ENCODE measurements around the gene WTAP. TPM values are rescaled to one million over a fixed set of nuclear protein-coding genes. Genes with fewer than 3 reads are reported as not detected.
"Not testable (repeated sequence)": the region's sequence is repeated elsewhere in the genome, so short reads cannot be mapped to it uniquely, and the experiment has no call there.

WTAP gene
- total RNA-seq, 2 donors from 2014 or later = 46.3 to 157 TPM

- Histone ChIP-seq H3K9me3 (no peaks in the 10 kb centered on the region), H3K27me3 (replicated peaks; ENCODE audit: insufficient read depth) (no peaks in the 10 kb centered on the region), H3K4me3 (no peak overlapping the region), H3K27ac (no peak overlapping the region), H3K36me3 (no peaks in the 10 kb centered on the region), H3K4me1 (ENCODE audit: control insufficient read depth in 1 of 2, low read depth in 2 of 2) (peaks cover 11 to 22% of the 10 kb centered on the region in 2 donors)
- no peak for TF ChIP-seq CTCF (IDR thresholded peaks at IDR 0.05)
- DNase-seq (ENCODE audit: low spot score) (no peak), ATAC-seq (ENCODE audit: insufficient number of reproducible peaks, low FRiP score, low read depth) (no peak)
Observed at GRCh38 chr6:159724778-159725177, 2.5 kb upstream of the WTAP start.

- not testable (repeated sequence) for H3K27ac ChIP-seq; H3K9me3 ChIP-seq; ATAC-seq (ENCODE audit: insufficient number of reproducible peaks, low FRiP score, low read depth); H3K27me3 ChIP-seq (replicated peaks; ENCODE audit: insufficient read depth); H3K36me3 ChIP-seq; H3K4me3 ChIP-seq; DNase-seq (ENCODE audit: low spot score)
- H3K4me1 ChIP-seq (ENCODE audit: control insufficient read depth in 1 of 2, low read depth in 2 of 2) = peaks cover 15 to 26% of the 10 kb centered on the region in 2 donors
Observed at GRCh38 chr6:159725208-159725607, 2.1 kb upstream of the WTAP start.

DNA sequence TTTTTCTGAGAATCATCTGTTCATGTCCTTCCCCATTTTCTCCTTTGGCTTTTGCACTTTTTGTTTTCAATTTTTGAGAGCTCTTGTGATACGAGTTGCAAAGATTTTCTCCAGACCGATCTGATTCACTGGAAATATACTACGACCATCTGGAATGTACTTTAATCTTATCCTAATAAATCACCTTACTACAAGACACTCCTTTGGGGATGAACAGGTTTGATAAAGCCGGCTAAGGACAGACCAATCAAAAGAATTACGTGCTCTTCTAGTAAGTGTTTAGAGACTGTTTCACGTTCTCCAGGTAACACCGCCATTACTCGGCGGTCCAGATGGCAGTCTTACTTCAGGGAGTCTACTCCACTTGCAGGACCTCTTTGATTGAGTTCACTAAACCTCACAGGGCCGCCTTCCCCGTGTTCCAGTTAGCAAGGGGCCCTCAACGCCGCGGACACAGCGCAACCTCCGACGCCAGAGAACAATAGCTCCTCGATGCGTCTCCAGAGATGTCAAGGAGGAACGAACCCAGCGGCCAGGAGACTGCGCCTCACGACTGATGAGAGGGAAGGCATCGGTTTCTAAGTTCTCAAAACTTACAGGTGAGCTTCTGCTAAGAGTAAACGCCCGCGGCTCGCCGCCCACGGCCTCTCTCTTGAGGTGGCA lies 920 bp upstream of the WTAP start:
- TF ChIP-seq CTCF (IDR thresholded peaks at IDR 0.05) = no peak

GRCh38 chr6:159727717-159728445 lies 575 bp downstream of the WTAP start:
- DNase-seq (ENCODE audit: low spot score) = no peak
- Histone ChIP-seq H3K27ac (peak overlapping the region; percentile 97 to 99), H3K4me1 (ENCODE audit: control insufficient read depth in 1 of 2, low read depth in 2 of 2) (peaks cover 39 to 53% of the 10 kb centered on the region in 2 donors), H3K27me3 (replicated peaks; ENCODE audit: insufficient read depth) (no peaks in the 10 kb centered on the region), H3K4me3 (peak overlapping the region; percentile 89), H3K9me3 (no peaks in the 10 kb centered on the region), H3K36me3 (no peaks in the 10 kb centered on the region)
- TF ChIP-seq CTCF (IDR thresholded peaks at IDR 0.05) = no peak
- ATAC-seq (ENCODE audit: insufficient number of reproducible peaks, low FRiP score, low read depth) = peak; percentile 37

More for the DNA sequence above, 920 bp upstream of the WTAP start:
- DNase-seq (ENCODE audit: low spot score) = no peak
- Histone ChIP-seq H3K27me3 (replicated peaks; ENCODE audit: insufficient read depth) (no peaks in the 10 kb centered on the region), H3K9me3 (no peaks in the 10 kb centered on the region), H3K4me1 (ENCODE audit: control insufficient read depth in 1 of 2, low read depth in 2 of 2) (peaks cover 27 to 38% of the 10 kb centered on the region in 2 donors), H3K4me3 (peak overlapping the region; percentile 89), H3K36me3 (no peaks in the 10 kb centered on the region), H3K27ac (peak overlapping the region; percentile 97 to 99)
- ATAC-seq (ENCODE audit: insufficient number of reproducible peaks, low FRiP score, low read depth) = peak; percentile 17

DNA sequence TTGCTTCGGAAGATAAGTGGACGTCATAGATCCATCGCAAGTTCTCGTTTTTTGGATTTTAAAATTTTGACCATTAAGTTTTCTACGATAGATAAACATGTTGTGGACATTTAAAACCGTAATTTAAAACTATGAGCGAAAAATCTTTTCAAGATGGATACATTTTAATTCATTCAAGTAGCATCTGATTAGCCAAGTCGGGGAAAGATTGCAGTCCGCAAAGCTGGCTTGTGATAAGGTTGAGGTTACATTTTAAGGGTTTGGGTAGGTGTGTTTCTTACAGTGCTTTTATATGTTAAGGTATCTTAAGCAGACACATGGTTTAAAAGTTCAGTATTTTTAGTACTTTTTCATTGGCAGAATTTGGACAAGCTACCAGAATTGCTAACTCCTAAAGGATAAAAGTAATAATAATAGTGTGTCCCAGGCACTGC lies 1.2 kb downstream of the WTAP start:
- Histone ChIP-seq H3K9me3 (no peaks in the 10 kb centered on the region), H3K36me3 (no peaks in the 10 kb centered on the region), H3K27me3 (replicated peaks; ENCODE audit: insufficient read depth) (no peaks in the 10 kb centered on the region), H3K27ac (peak overlapping the region; percentile 97 to 99), H3K4me3 (peak overlapping the region; percentile 89), H3K4me1 (ENCODE audit: control insufficient read depth in 1 of 2, low read depth in 2 of 2) (peaks cover 39 to 57% of the 10 kb centered on the region in 2 donors)
- DNase-seq (ENCODE audit: low spot score) = no peak
- TF ChIP-seq CTCF (IDR thresholded peaks at IDR 0.05) = no peak
- ATAC-seq (ENCODE audit: insufficient number of reproducible peaks, low FRiP score, low read depth) = no peak

All from thoracic aorta (tissue), 2 donors.